MM.1S (cell line): ENCODE results near the gene ARFGEF2.

Experiments used
- DNase-seq: peaks from one replicate; pipeline ENCODE4 v3.0.0-alpha.2; 2015
- H2AFZ ChIP-seq: fragments of 300-600 bp; sonication (generic); 2 replicates; pipeline ENCODE4 v1.6.0; 2016; ENCODE audit warnings: antibody characterized with exemption, low read length
- H3F3A ChIP-seq: fragments of 300-600 bp; sonication (generic); 2 replicates; pipeline ENCODE4 v1.6.1; 2016; ENCODE audit warnings: mild to moderate bottlenecking, antibody characterized with exemption, low read length, moderate library complexity, mixed read lengths; ENCODE audit not compliant: insufficient read depth
- H3K27ac ChIP-seq: fragments of 300-600 bp; sonication (generic); 2 replicates; pipeline ENCODE4 v1.5.1; 2016; ENCODE audit warnings: mild to moderate bottlenecking, low read length
- H3K27me3 ChIP-seq: fragments of 300-600 bp; sonication (generic); replicated peaks from 2 replicates; pipeline ENCODE4 v1.6.0; 2016; ENCODE audit warnings: low read length; ENCODE audit not compliant: insufficient read depth
- H3K36me3 ChIP-seq: fragments of 300-600 bp; sonication (generic); replicated peaks from 2 replicates; pipeline ENCODE4 v1.6.1; 2016; ENCODE audit warnings: mild to moderate bottlenecking, low read length, mixed read lengths; ENCODE audit not compliant: insufficient read depth
- H3K4me1 ChIP-seq: fragments of 300-600 bp; sonication (generic); 2 replicates; pipeline ENCODE4 v1.6.1; 2016; ENCODE audit warnings: low read length, mixed read lengths
- H3K4me2 ChIP-seq: fragments of 300-600 bp; sonication (generic); 2 replicates; pipeline ENCODE4 v1.6.0; 2016; ENCODE audit warnings: low read depth, low read length
- H3K4me3 ChIP-seq: fragments of 300-600 bp; sonication (generic); 2 replicates; pipeline ENCODE4 v1.5.1; 2016; ENCODE audit warnings: low read length, mixed read lengths
- H3K79me2 ChIP-seq: fragments of 300-600 bp; sonication (generic); 2 replicates; pipeline ENCODE4 v1.6.1; 2016; ENCODE audit warnings: mixed run types, low read length, mixed read lengths
- H3K9ac ChIP-seq: fragments of 300-600 bp; sonication (generic); 2 replicates; pipeline ENCODE4 v1.6.1; 2016; ENCODE audit warnings: low read length, mixed read lengths
- H3K9me2 ChIP-seq: fragments of 300-600 bp; sonication (generic); replicated peaks from 2 replicates; pipeline ENCODE4 v1.6.1; 2016; ENCODE audit warnings: mild to moderate bottlenecking, low read length, mixed read lengths; ENCODE audit not compliant: insufficient read depth
- H3K9me3 ChIP-seq: fragments of 300-600 bp; sonication (generic); replicated peaks from 2 replicates; pipeline ENCODE4 v1.6.1; 2016; ENCODE audit warnings: mild to moderate bottlenecking, low read length, mixed read lengths; ENCODE audit not compliant: insufficient read depth
- H4K20me1 ChIP-seq: fragments of 300-600 bp; sonication (generic); 2 replicates; pipeline ENCODE4 v1.6.1; 2016; ENCODE audit warnings: mild to moderate bottlenecking, low read length, moderate library complexity, mixed read lengths; ENCODE audit not compliant: insufficient read depth
- EZH2 ChIP-seq: fragments of 300-600 bp; sonication (generic); optimal IDR thresholded peaks from 2 replicates; pipeline ENCODE3; 2017; ENCODE audit warnings: low read depth, mild to moderate bottlenecking, antibody characterized with exemption, low read length, mixed read lengths
- EZH2phosphoT487 ChIP-seq: fragments of 300-600 bp; sonication (generic); IDR thresholded peaks from 2 replicates; pipeline ENCODE4 v1.6.1; 2018; ENCODE audit warnings: antibody characterized with exemption, low read length
- TF ChIP-seq, protein P1 (sequence below): fragments of 300-600 bp; sonication (generic); IDR thresholded peaks from 2 replicates; pipeline ENCODE4 v1.5.1; 2016; ENCODE audit warnings: antibody characterized with exemption, low read length, mixed read lengths

Gene ARFGEF2

GRCh38 chr20:48880331-48880730 lies 41.2 kb upstream of the ARFGEF2 start:
- Histone ChIP-seq H3K27ac (no peak overlapping the region), H2AFZ (no peak overlapping the region), H4K20me1 (no peaks in the 10 kb centered on the region), H3K4me1 (no peaks in the 10 kb centered on the region), H3K27me3 (no peaks in the 10 kb centered on the region), H3K9me2 (no peaks in the 10 kb centered on the region), H3K9me3 (no peaks in the 10 kb centered on the region), H3K36me3 (no peaks in the 10 kb centered on the region), H3K4me2 (no peak overlapping the region), H3F3A (no peaks in the 10 kb centered on the region), H3K9ac (no peak overlapping the region), H3K4me3 (no peak overlapping the region), H3K79me2 (no peaks in the 10 kb centered on the region)
- TF ChIP-seq EZH2 (no peak), EZH2phosphoT487 (no peak)
- TF ChIP-seq, protein P1, sequence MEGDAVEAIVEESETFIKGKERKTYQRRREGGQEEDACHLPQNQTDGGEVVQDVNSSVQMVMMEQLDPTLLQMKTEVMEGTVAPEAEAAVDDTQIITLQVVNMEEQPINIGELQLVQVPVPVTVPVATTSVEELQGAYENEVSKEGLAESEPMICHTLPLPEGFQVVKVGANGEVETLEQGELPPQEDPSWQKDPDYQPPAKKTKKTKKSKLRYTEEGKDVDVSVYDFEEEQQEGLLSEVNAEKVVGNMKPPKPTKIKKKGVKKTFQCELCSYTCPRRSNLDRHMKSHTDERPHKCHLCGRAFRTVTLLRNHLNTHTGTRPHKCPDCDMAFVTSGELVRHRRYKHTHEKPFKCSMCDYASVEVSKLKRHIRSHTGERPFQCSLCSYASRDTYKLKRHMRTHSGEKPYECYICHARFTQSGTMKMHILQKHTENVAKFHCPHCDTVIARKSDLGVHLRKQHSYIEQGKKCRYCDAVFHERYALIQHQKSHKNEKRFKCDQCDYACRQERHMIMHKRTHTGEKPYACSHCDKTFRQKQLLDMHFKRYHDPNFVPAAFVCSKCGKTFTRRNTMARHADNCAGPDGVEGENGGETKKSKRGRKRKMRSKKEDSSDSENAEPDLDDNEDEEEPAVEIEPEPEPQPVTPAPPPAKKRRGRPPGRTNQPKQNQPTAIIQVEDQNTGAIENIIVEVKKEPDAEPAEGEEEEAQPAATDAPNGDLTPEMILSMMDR: no peak
- DNase-seq: no peak

GRCh38 chr20:48880981-48881657 lies 40.4 kb upstream of the ARFGEF2 start:
- no peak for DNase-seq
- Histone ChIP-seq H3K9ac (no peak overlapping the region), H3K79me2 (no peaks in the 10 kb centered on the region), H3K27me3 (no peaks in the 10 kb centered on the region), H4K20me1 (no peaks in the 10 kb centered on the region), H2AFZ (no peak overlapping the region), H3K9me3 (no peaks in the 10 kb centered on the region), H3K4me1 (no peaks in the 10 kb centered on the region), H3K27ac (no peak overlapping the region), H3K9me2 (no peaks in the 10 kb centered on the region), H3F3A (no peaks in the 10 kb centered on the region), H3K4me3 (no peak overlapping the region), H3K4me2 (no peak overlapping the region), H3K36me3 (no peaks in the 10 kb centered on the region)
- no peak for TF ChIP-seq EZH2phosphoT487
- no peak for TF ChIP-seq EZH2
- TF ChIP-seq, protein P1: no peak

DNA sequence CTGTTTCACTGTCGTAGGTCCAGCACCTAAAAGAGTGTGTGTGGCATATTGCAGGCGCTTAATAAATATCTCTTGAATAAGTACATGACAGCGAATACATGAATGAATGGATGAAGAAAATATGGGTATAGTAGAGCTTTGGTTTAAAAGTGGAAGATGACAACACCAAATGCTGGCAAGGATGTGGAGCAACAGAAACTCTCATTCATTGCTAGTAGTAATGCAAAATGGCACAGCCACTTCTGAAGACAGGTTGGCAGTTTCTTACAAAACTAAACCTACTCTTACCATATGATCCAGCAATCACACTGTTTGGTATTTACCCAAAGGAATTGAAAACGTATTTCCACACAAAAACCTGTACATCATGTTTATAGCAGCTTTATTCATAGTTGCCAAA lies 36.3 kb upstream of the ARFGEF2 start:
- DNase-seq: no peak
- Histone ChIP-seq H3K27ac (no peak overlapping the region), H2AFZ (no peak overlapping the region), H3K9ac (no peak overlapping the region), H3K4me1 (no peaks in the 10 kb centered on the region), H3K79me2 (no peaks in the 10 kb centered on the region), H3K4me3 (no peak overlapping the region), H3K36me3 (no peaks in the 10 kb centered on the region), H3K9me3 (no peaks in the 10 kb centered on the region), H4K20me1 (no peaks in the 10 kb centered on the region), H3K9me2 (no peaks in the 10 kb centered on the region), H3F3A (no peaks in the 10 kb centered on the region), H3K27me3 (no peaks in the 10 kb centered on the region), H3K4me2 (no peak overlapping the region)
- TF ChIP-seq EZH2phosphoT487: no peak
- no peak for TF ChIP-seq EZH2
- TF ChIP-seq, protein P1: no peak
